Liver (tissue), 3 donors: ENCODE measurements around the gene GNE.
"Not testable (repeated sequence)": the region's sequence is repeated elsewhere in the genome, so short reads cannot be mapped to it uniquely, and the experiment has no call there.

Experiments
- ATF3 ChIP-seq: IDR thresholded peaks from 2 replicates; pipeline ENCODE4 v1.6.1; 2016; ENCODE audit warnings: antibody characterized with exemption
- CTCF ChIP-seq: fragments of 150-350 bp; IDR thresholded peaks from 2 replicates; pipeline ENCODE4 v1.5.1; 2017; ENCODE audit warnings: improper control_type of control experiment, low read depth, low read length; ENCODE audit not compliant: missing input control
- EGR1 ChIP-seq, 2 donors: IDR thresholded peaks; 2 replicates each; pipeline ENCODE4 v1.6.1; 2016 to 2018; ENCODE audit warnings: antibody characterized with exemption in 2 of 2, low read depth in 2 of 2
- GABPA ChIP-seq, 2 donors: IDR thresholded peaks in 1 of 2; conservative IDR thresholded peaks in 1 of 2; 2 replicates each; pipeline ENCODE4 v1.6.1; 2016; ENCODE audit warnings: antibody characterized with exemption in 2 of 2, mild to moderate bottlenecking in 1 of 2, moderate library complexity in 1 of 2
- HNF4G ChIP-seq: IDR thresholded peaks from 2 replicates; pipeline ENCODE4 v1.6.1; 2016; ENCODE audit warnings: antibody characterized with exemption
- JUND ChIP-seq, 2 donors: IDR thresholded peaks; 2 replicates each; pipeline ENCODE4 v1.6.1; 2016; ENCODE audit warnings: antibody characterized with exemption in 2 of 2
- RAD21 ChIP-seq, 2 donors: IDR thresholded peaks; 2 replicates each; pipeline ENCODE4 v1.6.1; 2016; ENCODE audit warnings: antibody characterized with exemption in 2 of 2, mild to moderate bottlenecking in 2 of 2
- SP1 ChIP-seq: IDR thresholded peaks from 2 replicates; pipeline ENCODE4 v1.6.1; 2018; ENCODE audit warnings: antibody characterized with exemption, mild to moderate bottlenecking
- TAF1 ChIP-seq: conservative IDR thresholded peaks from 2 replicates; pipeline ENCODE4 v1.6.1; 2016; ENCODE audit warnings: antibody characterized with exemption, mild to moderate bottlenecking
- YY1 ChIP-seq: IDR thresholded peaks from 2 replicates; pipeline ENCODE4 v1.6.1; 2016; ENCODE audit warnings: antibody characterized with exemption, mild to moderate bottlenecking
- ZBTB33 ChIP-seq: IDR thresholded peaks from 2 replicates; pipeline ENCODE4 v1.6.1; 2016; ENCODE audit warnings: antibody characterized with exemption
- TF ChIP-seq, protein P1 (sequence below): IDR thresholded peaks from 2 replicates; pipeline ENCODE4 v1.6.1; 2016; ENCODE audit warnings: antibody characterized with exemption, mild to moderate bottlenecking
- TF ChIP-seq, protein P2 (sequence below): IDR thresholded peaks from 2 replicates; pipeline ENCODE4 v1.6.1; 2016; ENCODE audit warnings: antibody characterized with exemption
- donor health status: healthy.
- donor health status: healthy.

DNA sequence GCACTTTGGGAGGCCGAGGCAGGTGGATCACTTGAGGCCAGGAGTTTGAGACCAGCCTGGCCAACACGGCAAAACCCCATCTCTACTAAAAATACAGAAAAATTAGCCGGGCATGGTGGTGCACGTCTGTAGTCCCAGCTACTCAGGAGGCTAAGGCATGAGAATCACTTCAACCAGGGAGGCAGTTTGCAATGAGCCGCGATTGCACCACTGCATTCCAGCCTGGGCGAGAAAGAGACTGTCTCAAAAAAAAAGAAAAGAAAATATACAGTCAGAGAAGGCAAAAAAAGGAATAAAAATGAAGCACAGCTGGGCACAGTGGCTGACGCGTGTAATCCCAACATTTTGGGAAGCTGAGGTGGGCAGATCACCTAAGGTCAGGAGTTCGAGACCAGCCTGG, 81.8 kb downstream of the GNE start:
- TF ChIP-seq TAF1; CTCF; SP1; YY1; EGR1 (IDR thresholded peaks at IDR 0.05; ENCODE audit: low read depth in 2 of 2); HNF4G; ATF3; ZBTB33; GABPA (IDR thresholded peaks at IDR 0.05 in 1 of 2, conservative IDR thresholded peaks at IDR 0.05 in 1 of 2); RAD21 (IDR thresholded peaks at IDR 0.05); JUND (IDR thresholded peaks at IDR 0.05): not testable (repeated sequence)
- TF ChIP-seq, protein P1, sequence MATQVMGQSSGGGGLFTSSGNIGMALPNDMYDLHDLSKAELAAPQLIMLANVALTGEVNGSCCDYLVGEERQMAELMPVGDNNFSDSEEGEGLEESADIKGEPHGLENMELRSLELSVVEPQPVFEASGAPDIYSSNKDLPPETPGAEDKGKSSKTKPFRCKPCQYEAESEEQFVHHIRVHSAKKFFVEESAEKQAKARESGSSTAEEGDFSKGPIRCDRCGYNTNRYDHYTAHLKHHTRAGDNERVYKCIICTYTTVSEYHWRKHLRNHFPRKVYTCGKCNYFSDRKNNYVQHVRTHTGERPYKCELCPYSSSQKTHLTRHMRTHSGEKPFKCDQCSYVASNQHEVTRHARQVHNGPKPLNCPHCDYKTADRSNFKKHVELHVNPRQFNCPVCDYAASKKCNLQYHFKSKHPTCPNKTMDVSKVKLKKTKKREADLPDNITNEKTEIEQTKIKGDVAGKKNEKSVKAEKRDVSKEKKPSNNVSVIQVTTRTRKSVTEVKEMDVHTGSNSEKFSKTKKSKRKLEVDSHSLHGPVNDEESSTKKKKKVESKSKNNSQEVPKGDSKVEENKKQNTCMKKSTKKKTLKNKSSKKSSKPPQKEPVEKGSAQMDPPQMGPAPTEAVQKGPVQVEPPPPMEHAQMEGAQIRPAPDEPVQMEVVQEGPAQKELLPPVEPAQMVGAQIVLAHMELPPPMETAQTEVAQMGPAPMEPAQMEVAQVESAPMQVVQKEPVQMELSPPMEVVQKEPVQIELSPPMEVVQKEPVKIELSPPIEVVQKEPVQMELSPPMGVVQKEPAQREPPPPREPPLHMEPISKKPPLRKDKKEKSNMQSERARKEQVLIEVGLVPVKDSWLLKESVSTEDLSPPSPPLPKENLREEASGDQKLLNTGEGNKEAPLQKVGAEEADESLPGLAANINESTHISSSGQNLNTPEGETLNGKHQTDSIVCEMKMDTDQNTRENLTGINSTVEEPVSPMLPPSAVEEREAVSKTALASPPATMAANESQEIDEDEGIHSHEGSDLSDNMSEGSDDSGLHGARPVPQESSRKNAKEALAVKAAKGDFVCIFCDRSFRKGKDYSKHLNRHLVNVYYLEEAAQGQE: not testable (repeated sequence)
- TF ChIP-seq, protein P2, sequence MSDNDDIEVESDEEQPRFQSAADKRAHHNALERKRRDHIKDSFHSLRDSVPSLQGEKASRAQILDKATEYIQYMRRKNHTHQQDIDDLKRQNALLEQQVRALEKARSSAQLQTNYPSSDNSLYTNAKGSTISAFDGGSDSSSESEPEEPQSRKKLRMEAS: not testable (repeated sequence)
